Measurements from ENCODE around the gene PCP2. TPM values are rescaled to one million over a fixed set of nuclear protein-coding genes. Genes with fewer than 3 reads are reported as not detected.

PCP2 gene
- total RNA-seq, 1 donor from 2014 or later, result 1.0 TPM

DNA sequence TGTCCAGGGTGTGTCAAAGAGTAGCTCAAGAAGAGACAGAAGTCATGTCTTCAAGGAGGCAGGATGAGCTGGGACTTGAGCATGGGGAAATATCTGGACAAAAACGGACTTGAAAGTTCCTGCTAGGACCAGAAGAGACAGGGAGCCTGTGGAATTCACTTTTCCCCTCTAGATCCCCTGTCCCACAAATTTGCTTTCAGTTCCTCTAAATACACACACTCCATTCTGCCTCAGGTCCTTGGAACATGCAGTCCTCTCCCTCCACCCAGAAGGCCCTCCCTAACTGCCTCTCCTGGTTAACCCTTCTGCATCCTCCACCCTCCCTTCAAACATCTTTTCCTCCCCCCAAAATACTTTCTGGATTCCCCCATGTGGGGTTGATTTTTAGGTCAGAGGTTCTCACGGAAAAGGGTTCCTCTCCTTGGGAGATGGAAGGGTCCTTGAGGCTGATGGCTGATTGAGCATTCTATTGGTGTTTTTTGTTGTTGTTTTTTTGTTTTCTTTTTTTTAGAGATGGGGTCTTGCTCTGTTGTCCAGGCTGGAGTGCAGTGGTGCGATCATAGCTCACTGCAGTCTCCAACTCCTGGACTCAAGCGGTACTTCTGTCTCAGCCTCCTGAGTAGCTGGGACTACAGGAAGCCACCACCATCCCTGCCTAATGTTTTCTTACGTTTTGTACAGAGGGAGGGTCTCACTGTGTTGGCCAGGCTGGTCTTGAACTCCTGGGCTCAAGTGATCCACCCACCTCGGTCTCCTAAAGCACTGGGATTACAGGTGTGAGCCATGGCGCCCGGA is 28.4 kb upstream of the PCP2 start:
- H3K9me3 Mint-ChIP-seq, result no peaks in the 10 kb centered on the region
- no peaks in the 10 kb centered on the region for H3K36me3 Mint-ChIP-seq
- no peak overlapping the region for H3K27ac Mint-ChIP-seq
- no peak for DNase-seq (ENCODE audit: extremely low spot score, unreplicated experiment)
- H3K4me1 Mint-ChIP-seq (ENCODE audit: unreplicated experiment), result no peaks in the 10 kb centered on the region
- H3K4me3 Mint-ChIP-seq, result no peak overlapping the region
- TF ChIP-seq CTCF (conservative IDR thresholded peaks at IDR 0.05), result no peak
- peaks cover 3% of the 10 kb centered on the region for H3K27me3 Mint-ChIP-seq

GRCh38 chr19:7658219-7658686 is 24.7 kb upstream of the PCP2 start:
- Mint-ChIP-seq H3K27ac (no peak overlapping the region), H3K27me3 (no peaks in the 10 kb centered on the region), H3K36me3 (no peaks in the 10 kb centered on the region), H3K4me1 (ENCODE audit: unreplicated experiment) (peaks cover 3% of the 10 kb centered on the region), H3K4me3 (no peak overlapping the region), H3K9me3 (no peaks in the 10 kb centered on the region)
- no peak for DNase-seq (ENCODE audit: extremely low spot score, unreplicated experiment)
- no peak for TF ChIP-seq CTCF (conservative IDR thresholded peaks at IDR 0.05)

- peaks cover 2% of the 10 kb centered on the region for H3K27me3 Mint-ChIP-seq
- no peak for TF ChIP-seq CTCF (conservative IDR thresholded peaks at IDR 0.05)
- no peak for DNase-seq (ENCODE audit: extremely low spot score, unreplicated experiment)
- no peaks in the 10 kb centered on the region for H3K9me3 Mint-ChIP-seq
- peaks cover 10% of the 10 kb centered on the region for H3K4me1 Mint-ChIP-seq (ENCODE audit: unreplicated experiment)
- no peak overlapping the region for H3K4me3 Mint-ChIP-seq
- H3K36me3 Mint-ChIP-seq, result no peaks in the 10 kb centered on the region
- no peak overlapping the region for H3K27ac Mint-ChIP-seq
Observed at GRCh38 chr19:7657131-7657751, 23.7 kb upstream of the PCP2 start.

GRCh38 chr19:7655581-7655980 is 22.1 kb upstream of the PCP2 start:
- no peaks in the 10 kb centered on the region for H3K9me3 Mint-ChIP-seq
- no peaks in the 10 kb centered on the region for H3K36me3 Mint-ChIP-seq
- H3K27ac Mint-ChIP-seq, result no peak overlapping the region
- no peak for DNase-seq (ENCODE audit: extremely low spot score, unreplicated experiment)
- peaks cover 9% of the 10 kb centered on the region for H3K27me3 Mint-ChIP-seq
- no peak overlapping the region for H3K4me3 Mint-ChIP-seq
- H3K4me1 Mint-ChIP-seq (ENCODE audit: unreplicated experiment), result peaks cover 14% of the 10 kb centered on the region
- TF ChIP-seq CTCF (conservative IDR thresholded peaks at IDR 0.05), result no peak

- peak overlapping the region; percentile 23 for H3K4me3 Mint-ChIP-seq
- no peak for DNase-seq (ENCODE audit: extremely low spot score, unreplicated experiment)
- H3K4me1 Mint-ChIP-seq (ENCODE audit: unreplicated experiment), result peaks cover 14% of the 10 kb centered on the region
- H3K9me3 Mint-ChIP-seq, result no peaks in the 10 kb centered on the region
- no peaks in the 10 kb centered on the region for H3K36me3 Mint-ChIP-seq
- peak overlapping the region; percentile 71 for H3K27ac Mint-ChIP-seq
- no peak for TF ChIP-seq CTCF (conservative IDR thresholded peaks at IDR 0.05)
- H3K27me3 Mint-ChIP-seq, result peaks cover 9% of the 10 kb centered on the region
Observed at GRCh38 chr19:7654401-7654800, 20.9 kb upstream of the PCP2 start.
